DLD1 (cell line): ENCODE results near the gene TPM2.

Experiments
- in situ Hi-C: cut with HindIII; loops from 2 replicates; pipeline ENCODE4 v1.10.0; 2017; ENCODE audit warnings: low sequenced_read_pairs

The TPM2 gene

DNA sequence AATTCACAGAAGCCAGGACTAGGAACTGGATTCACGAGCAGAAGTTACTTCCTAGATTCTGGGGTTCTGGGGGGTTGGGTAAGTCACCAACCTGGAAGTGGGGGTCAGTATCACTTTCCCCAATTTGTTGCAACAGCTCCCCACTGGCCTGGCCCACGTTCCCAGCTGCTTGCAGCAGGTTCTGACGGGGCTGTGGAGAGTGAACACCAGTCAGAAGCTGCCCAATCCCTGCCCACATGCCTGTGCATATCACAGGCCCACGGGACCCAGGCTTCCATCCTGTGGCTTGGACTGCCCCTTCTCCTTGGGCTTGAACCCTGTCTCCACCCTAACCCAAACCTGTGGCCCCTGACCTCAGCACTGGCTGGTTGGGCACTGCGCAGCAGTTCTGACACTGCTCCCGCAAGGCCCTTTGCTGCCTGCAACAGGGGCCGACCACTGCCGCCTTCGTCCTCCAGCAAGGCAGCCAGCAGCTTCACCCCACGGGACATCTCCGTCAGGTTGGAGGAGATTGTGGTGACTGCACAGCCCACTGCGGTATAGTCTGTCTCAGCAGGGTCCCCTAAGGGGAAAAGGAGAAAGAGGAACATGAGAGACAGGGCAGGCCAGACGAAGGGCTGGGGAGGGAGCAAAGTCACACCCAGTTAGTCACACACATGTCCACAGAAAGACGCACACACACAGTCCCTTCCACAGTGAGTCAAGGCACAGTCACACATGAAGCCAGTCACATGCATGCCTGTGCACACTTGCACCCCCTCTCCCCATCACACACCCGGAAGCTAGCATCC is 29.2 kb upstream of the TPM2 start:
- in situ Hi-C loops, result no loop called here

- in situ Hi-C loops, result no loop called here
These were observed 27.6 kb upstream of the TPM2 start for GRCh38 chr9:35717132-35717870.

DNA sequence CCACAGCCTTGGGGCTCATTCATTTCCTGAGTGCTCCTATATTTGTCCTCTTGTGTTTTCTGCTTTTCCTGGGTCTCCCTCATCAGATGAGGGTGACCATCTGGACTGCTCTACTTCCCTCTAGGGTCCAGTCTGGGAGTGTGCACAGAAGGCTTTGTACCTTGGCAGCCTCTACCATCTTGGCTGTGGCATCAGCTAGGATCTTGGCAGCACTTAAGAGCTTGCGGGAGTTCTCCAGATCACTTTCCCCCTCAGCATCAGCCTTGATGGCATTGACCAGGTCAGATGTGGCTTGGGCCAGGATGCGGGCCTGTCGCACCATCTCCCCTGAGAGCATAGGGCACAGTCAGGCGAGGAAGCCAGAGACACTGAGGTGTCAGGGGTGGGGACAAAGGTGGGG is 26.5 kb upstream of the TPM2 start:
- in situ Hi-C loops, result no loop called here

- in situ Hi-C loops, result no loop called here
These were observed 25.0 kb upstream of the TPM2 start for GRCh38 chr9:35714579-35715252.

DNA sequence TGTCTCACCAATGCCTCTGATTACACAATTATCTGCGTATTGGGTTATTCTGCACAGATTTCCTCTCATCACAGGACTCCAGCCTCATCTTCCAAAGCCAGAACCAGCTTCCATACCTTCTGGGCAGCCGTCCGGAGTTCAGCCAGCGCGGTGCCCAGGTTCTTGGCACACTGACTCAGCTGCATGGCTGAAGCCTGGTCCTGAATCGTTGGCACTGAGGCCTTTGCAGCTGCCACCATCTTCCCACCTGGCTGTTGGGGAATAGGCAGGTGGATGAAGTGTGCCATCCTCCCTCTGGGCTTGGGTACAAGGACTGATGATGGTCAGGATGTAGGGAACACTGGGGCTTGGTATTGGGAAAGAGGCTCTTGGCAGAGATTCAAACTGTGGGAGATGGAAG is 24.4 kb upstream of the TPM2 start:
- in situ Hi-C loops, result no loop called here

- in situ Hi-C loops, result no loop called here
These were observed 23.9 kb upstream of the TPM2 start for GRCh38 chr9:35713578-35713977.

DNA sequence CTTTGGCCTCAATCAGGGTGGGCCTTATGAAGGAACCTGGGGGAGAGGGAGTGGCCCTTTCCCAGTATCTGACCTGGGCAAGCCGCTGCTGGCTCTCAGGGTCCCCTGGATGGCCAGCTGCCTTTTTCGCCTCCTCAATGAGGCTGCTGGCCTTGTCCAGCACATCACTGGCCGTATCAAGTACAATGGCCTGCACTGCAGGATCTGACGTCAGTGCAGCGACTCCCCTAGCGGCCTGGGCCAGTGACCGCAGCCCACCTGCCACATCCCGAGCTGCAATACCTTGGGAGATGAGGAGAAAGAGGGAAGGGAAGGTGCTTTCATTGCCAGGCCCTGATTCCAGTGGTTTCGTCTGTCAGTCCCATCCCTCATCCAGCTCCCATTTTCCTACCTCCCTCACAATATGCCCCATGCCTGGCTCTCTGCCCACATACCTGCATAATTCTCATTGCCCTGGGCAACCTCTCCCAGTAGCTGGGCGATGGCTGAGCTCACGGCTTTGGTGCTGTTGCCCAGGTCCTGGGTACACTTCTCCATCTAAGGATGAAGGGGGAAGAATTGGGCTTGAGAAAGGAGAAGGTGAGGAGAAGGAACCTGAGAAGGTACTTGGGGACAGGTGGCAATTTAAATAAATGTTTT is 23.2 kb upstream of the TPM2 start:
- in situ Hi-C loops, result no loop called here

GRCh38 chr9:35711501-35712428 is 22.0 kb upstream of the TPM2 start:
- in situ Hi-C loops, result no loop called here

GRCh38 chr9:35710818-35711500 is 21.2 kb upstream of the TPM2 start:
- in situ Hi-C loops, result no loop called here

DNA sequence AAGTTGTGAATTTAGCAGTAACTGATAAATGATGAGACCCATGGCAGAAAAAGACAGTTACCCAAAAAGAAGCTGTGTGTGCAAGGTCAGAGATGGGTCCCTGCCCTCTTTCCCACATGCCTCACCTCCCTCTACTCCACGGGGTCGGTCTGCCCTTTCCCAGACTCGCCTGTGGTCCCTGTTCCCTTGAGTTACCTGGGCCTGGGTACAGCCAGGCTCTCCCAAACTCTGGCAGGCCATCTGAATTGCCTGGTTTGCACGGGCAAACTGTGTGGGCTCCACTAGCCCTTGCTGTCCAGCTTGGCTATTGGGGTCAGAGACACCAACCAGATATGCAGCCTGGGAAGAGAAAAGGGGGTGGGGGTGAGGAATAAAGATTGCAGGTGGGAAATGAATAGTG is 18.4 kb upstream of the TPM2 start:
- in situ Hi-C loops, result no loop called here

DNA sequence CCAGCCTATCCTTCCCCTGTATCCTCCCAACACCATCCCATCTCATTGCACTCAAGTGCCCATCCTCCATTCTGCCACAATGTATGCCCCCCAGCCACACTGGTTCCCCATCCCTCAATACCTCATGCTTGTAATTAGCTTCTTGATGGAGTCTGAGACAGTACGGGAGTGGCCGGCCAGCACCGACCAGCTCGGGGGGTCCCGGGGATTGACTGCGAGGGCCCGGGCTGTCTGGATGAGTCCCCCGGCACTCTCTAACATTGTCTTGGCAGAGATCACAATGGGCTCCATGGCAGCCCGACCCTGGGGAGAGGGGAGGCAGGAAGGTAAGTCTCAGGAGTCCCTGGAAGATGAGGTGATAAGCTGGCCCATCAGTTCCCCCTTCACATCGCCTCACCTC is 17.2 kb upstream of the TPM2 start:
- in situ Hi-C loops, result no loop called here

- in situ Hi-C loops, result no loop called here
These were observed 16.2 kb upstream of the TPM2 start for GRCh38 chr9:35705836-35706430.

DNA sequence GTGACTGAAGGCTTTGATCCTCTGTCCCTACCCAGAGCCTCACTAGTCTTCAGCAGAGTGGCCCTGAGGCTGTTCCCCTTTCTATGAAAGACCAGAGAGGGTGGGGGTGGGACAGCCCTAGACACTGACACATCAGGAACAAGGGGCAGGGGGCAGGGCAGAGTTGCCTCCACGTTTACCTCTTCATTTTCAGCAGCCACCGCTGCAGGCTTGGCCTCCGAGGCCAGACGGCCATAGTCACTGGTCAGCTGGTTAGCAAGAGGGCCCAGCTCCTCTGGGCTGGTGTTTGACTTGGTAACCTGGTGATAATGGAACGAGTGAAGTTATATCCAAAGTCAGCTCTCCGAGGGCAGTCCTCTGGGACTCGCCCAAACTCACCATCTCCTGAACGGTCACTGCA is 15.6 kb upstream of the TPM2 start:
- in situ Hi-C loops, result no loop called here

GRCh38 chr9:35703906-35704672 is 14.4 kb upstream of the TPM2 start:
- in situ Hi-C loops, result no loop called here

DNA sequence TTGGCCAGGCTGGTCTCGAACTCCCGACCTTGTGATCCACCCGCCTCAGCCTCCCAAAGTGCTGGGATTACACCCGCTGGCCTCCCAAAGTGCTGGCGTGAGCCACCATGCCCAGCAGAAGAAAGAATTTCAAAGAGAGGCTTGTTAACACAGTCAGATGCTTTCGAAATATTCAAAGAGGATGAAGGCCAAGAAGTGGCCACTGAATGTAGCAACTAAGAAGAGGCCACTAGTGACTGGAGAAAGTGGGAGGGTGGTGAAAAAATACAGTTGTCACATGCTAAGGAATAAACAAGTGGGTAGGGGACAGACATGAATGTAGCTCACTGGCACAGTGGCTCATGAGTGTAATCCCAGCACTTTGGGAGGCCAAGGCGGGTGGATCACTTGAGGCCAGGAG is 13.0 kb upstream of the TPM2 start:
- in situ Hi-C loops, result no loop called here

DNA sequence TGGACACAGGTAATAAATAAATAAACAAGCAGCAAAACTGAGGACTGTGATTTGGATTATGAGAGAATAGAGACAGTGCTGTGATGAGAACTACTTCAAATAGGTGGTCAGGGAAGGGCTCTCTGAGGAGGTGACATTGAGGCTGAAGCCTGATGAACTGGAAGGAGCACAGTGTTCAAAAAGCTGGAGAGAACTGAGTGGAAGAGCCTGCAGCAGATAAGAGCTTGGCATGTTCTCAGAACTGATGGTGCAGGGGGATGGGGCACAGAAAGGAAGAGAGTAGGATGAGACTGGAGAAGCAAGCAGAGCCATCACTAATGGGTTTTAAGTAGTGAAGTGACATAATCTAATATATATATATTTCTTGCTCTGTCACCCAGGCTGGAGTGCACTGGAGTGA is 11.2 kb upstream of the TPM2 start:
- in situ Hi-C loops, result no loop called here

DNA sequence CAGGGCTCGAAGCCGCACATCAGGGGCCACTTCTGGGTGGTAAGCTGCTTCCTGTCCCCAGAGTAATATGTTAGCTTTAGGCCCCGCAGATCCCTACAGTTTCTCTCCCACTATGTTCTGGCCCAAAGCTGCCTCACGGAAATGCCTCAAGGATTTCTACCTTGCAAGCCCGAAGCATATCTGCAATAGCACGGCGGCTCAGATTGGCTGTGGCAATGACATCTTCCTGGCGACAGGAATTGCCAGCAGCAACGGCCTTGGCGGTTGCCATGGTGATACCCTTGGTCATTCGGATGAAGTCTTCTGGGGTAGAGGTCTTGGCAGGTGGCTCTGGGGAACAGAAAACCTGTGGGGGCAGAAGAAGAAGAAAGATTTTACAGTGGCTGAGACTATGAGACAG is 10.3 kb upstream of the TPM2 start:
- in situ Hi-C loops, result no loop called here

GRCh38 chr9:35698231-35698630 is 8.5 kb upstream of the TPM2 start:
- in situ Hi-C loops, result no loop called here

GRCh38 chr9:35697486-35697885 is 7.8 kb upstream of the TPM2 start:
- in situ Hi-C loops, result no loop called here
